GM12872 (cell line): ENCODE data around the gene IQCN.

Source experiments
- TF ChIP-seq, protein P1 (sequence below): IDR thresholded peaks from 3 replicates; pipeline ENCODE4 v1.5.1; 2011; ENCODE audit warnings: low read depth, mild to moderate bottlenecking, low read length, moderate library complexity; ENCODE audit not compliant: insufficient read depth

Gene IQCN

DNA sequence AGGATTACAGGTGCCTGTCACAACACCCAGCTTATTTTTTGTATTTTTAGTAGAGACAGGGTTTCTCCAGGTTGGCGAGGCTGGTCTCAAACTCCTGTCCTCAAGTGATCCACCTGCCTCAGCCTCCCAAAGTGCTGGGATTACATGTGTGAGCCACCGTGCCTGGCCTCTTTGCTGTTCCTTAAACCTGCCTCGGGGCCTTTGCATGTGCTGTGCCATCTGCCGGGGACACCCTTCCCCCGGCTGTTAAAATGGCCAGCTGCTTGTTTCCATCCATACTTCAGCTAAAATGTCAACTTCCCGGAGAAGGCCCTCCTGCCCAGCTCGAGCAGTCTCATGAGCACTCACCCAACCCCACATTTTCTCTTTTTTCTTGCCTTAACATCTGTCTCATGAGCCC, 29.0 kb downstream of the IQCN start:
- TF ChIP-seq, protein P1, sequence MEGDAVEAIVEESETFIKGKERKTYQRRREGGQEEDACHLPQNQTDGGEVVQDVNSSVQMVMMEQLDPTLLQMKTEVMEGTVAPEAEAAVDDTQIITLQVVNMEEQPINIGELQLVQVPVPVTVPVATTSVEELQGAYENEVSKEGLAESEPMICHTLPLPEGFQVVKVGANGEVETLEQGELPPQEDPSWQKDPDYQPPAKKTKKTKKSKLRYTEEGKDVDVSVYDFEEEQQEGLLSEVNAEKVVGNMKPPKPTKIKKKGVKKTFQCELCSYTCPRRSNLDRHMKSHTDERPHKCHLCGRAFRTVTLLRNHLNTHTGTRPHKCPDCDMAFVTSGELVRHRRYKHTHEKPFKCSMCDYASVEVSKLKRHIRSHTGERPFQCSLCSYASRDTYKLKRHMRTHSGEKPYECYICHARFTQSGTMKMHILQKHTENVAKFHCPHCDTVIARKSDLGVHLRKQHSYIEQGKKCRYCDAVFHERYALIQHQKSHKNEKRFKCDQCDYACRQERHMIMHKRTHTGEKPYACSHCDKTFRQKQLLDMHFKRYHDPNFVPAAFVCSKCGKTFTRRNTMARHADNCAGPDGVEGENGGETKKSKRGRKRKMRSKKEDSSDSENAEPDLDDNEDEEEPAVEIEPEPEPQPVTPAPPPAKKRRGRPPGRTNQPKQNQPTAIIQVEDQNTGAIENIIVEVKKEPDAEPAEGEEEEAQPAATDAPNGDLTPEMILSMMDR, result no peak

DNA sequence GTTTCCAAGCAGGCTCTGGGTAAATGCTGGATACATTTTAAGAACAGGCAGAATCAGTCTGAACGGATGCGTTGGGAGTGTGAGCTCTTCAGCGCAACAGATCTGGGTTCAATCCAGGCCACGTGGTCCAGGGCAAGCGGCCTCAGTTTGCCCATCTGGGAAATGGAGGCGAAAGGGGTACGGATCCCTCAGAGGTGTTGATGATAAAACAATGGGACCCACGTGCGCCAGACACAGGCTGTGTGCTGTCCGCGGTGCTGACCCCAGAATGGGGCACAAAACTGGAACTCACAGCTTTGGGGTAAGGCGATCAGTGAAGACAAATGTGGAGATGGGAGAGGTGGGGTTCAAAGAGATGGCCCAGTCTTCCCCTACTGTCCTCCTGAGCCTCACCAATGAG, 34.9 kb downstream of the IQCN start:
- TF ChIP-seq, protein P1, result no peak

DNA sequence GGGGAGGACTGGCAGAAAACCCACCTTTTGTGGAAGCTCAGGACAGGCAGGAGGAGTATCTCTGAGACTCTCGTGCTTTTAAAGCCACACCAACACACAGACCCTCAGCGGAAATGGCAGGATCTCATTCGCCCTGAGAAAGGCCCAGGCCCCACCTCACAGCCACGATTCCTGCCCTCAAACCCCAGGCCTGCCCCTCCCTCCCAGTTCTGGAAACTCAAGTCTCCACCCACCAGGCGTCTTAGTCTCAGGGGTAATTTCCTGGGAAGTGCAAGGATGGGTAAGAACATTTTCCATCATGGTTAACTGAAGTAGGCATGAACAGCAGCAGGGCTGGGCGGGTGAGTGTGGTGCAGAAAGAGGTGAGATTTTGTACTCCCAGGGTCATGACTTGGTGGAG, 40.1 kb downstream of the IQCN start:
- TF ChIP-seq, protein P1, result no peak

DNA sequence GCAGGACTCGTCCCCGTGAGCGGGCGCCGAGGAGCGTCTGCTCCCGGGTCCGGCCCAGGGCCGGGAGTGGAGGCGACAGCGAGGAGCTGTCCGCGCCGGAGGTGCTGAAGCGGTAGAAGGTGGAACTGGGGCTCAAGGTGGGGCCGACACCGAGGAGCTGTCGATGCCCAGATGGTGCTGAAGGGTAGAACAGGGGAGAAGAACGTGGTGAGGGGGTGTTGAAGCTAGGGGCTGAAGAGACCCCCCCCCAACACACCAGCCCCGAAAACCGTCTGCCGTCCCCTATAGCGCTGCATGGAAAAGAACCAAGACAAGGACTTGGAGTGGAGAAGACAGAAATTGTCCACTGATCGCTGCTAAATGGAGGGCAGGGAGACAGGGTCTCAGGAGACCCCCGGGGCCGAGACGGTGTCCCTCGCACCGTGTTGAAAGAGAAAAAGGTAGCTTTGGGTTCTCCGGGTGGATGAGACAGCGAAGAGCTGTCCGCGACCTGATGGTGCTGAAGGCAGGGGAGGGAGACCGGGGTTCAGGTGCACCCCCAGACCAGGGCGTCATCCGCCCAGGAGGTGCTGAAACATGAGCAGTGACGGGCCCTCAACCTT, 40.9 kb downstream of the IQCN start:
- TF ChIP-seq, protein P1, result no peak

DNA sequence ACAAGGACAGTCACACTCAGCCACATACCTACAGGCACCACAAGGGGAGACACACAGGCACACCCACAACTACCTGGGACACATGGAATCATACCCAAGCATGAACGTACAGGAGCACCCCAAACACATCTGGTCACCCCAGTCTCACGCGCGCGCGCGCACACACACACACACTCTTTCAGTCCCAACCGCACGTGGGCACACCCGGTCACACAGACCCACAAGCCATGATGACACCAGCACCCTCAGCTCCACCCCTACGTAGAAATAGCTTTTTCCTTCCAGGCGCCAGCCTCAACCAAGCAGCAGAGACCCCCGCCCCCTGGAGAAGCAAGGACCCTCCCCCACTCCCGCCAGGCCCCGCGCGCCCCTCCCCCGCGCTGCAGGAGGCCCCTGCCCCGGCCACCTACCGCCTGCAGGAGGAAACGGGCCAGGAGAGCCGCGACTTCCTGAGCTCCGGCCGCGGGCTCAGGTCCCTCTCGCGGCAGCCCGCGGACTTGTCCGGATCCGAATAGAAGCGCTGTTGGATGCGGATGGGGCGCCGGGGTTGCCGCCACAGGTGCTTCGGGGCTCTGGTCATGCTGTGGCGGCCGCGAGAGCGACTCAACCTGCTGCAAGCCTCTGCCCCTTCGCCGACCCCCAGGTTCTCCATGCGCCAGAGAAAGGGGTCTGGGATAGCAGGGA, 41.6 kb downstream of the IQCN start:
- TF ChIP-seq, protein P1, result no peak

DNA sequence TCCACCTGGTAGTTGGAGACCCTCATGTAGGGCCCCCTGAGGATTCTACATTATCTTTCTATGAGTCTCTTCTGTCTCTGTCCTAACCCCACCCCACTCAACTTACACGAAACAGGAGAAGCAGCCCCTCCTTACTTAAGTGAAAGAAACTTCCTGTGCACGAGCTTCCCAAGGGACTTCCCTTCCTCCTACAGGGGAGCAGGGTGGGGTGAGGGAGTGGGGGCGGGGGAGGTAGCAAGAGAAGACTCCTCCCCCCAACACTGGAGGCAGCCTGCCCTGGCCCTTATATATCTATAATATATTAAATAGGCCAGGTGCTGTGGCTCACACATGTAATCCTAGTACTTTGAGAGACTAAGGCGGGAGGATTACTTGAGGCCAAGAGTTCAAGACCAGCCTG, 42.5 kb downstream of the IQCN start:
- TF ChIP-seq, protein P1, result no peak

DNA sequence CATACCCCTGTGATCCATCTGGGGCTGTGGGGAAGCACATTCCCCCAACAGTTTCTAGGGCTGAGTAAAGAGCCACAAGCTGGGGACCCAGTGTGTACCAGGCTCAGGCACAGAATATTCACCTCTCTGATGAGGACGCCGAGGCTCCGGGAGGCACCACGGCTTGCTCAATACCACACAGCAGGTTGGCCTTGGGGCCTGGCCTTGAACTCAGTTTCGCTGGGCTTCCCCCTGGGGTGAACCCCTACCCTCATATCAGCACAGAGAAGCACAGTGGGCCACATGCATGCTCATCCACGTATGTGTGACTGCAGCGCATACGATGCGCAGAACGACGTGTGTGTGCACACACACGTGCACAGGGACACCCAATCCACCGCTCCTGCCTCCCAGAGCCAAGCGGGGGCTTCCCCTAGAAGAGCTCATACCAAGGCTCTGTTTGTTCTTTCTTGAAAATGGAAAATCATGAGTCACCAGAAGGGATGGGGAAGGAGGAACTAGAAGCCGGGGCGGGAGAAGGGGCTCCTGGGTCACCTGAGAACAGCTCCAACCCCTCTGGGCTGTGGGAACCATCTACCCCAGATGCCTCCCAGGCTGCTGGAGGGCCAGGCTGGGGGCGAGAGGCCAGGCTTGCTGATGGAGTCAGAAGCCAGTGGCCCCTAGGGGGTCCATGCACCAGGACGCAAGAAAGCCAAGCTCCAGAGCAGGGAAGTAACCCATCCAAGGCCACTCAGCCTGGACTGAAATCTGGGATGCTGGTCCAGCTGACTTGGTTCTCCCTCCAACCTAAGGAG, 43.1 kb downstream of the IQCN start:
- TF ChIP-seq, protein P1, result no peak
